Hepatocyte (in vitro differentiated cells): Measurements from ENCODE around the gene CALU. TPM values are rescaled to one million over a fixed set of nuclear protein-coding genes. Genes with fewer than 3 reads are reported as not detected.

ENCODE experiments used
- DNase-seq: peaks from one replicate; pipeline ENCODE4 v3.0.0-alpha.2; 2016; ENCODE audit warnings: low spot score
- H2AFZ ChIP-seq: fragments of 200-600 bp; sonication (generic); 2 replicates; pipeline ENCODE4 v1.6.0; 2016; ENCODE audit warnings: antibody characterized with exemption, mild to moderate bottlenecking
- H3K27ac ChIP-seq: fragments of 200-600 bp; sonication (generic); 2 replicates; pipeline ENCODE4 v1.5.1; 2016; ENCODE audit warnings: mild to moderate bottlenecking
- H3K27me3 ChIP-seq: fragments of 200-600 bp; sonication (generic); 2 replicates; pipeline ENCODE4 v1.6.1; 2016
- H3K36me3 ChIP-seq: fragments of 200-600 bp; sonication (generic); replicated peaks from 2 replicates; pipeline ENCODE4 v1.5.1; 2016; ENCODE audit warnings: low read depth; ENCODE audit not compliant: insufficient read depth
- H3K4me1 ChIP-seq: fragments of 200-600 bp; sonication (generic); 2 replicates; pipeline ENCODE4 v1.5.1; 2016; ENCODE audit warnings: mild to moderate bottlenecking, moderate library complexity; ENCODE audit not compliant: insufficient read depth
- H3K4me2 ChIP-seq: fragments of 200-600 bp; sonication (generic); 2 replicates; pipeline ENCODE4 v1.6.0; 2016
- H3K4me3 ChIP-seq: fragments of 200-600 bp; sonication (generic); 2 replicates; pipeline ENCODE4 v1.5.1; 2016; ENCODE audit warnings: mild to moderate bottlenecking
- H3K79me2 ChIP-seq: fragments of 200-600 bp; sonication (generic); 2 replicates; pipeline ENCODE4 v1.6.0; 2017; ENCODE audit warnings: mild to moderate bottlenecking
- H3K9me2 ChIP-seq: fragments of 200-600 bp; sonication (generic); replicated peaks from 2 replicates; pipeline ENCODE4 v1.6.0; 2017; ENCODE audit warnings: mild to moderate bottlenecking; ENCODE audit not compliant: insufficient read depth
- H3K9me3 ChIP-seq: fragments of 200-600 bp; sonication (generic); 2 replicates; pipeline ENCODE4 v1.5.1; 2016; ENCODE audit warnings: low read depth, mild to moderate bottlenecking
- H4K20me1 ChIP-seq: fragments of 200-600 bp; sonication (generic); 2 replicates; pipeline ENCODE4 v1.6.0; 2016; ENCODE audit warnings: mild to moderate bottlenecking; ENCODE audit not compliant: insufficient read depth, poor library complexity, severe bottlenecking
- CTCF ChIP-seq: fragments of 200-600 bp; sonication (generic); IDR thresholded peaks from 2 replicates; pipeline ENCODE4 v1.5.1; 2016; ENCODE audit warnings: antibody characterized with exemption, mild to moderate bottlenecking; ENCODE audit not compliant: poor library complexity
- EZH2 ChIP-seq: fragments of 200-600 bp; sonication (generic); IDR thresholded peaks from 2 replicates; pipeline ENCODE4 v1.6.1; 2016; ENCODE audit warnings: antibody characterized with exemption, mild to moderate bottlenecking, borderline replicate concordance
- EZH2phosphoT487 ChIP-seq: fragments of 200-600 bp; sonication (generic); IDR thresholded peaks from one replicate; pipeline ENCODE4 v1.6.1; 2018; ENCODE audit warnings: antibody characterized with exemption, mild to moderate bottlenecking, low read depth, moderate library complexity; ENCODE audit not compliant: unreplicated experiment, severe bottlenecking
- WGBS: methylation state at CpG from one replicate; pipeline ENCODE4 v1.1.6; 2016; ENCODE audit warnings: low lambda C conversion rate; ENCODE audit errors: missing lambda C conversion rate; 5-methylcytosine and 5-hydroxymethylcytosine counted together
- polyA plus RNA-seq: library from polyadenylated mRNA; unstranded; fragments of >200 nt; fragmentation: Nextera tagmentation; extraction: Ambion mirVana; gene quantifications from 2 replicates; pipeline ENCODE4 v1.2.1, GENCODE V29; 2016
- total RNA-seq: library from RNA; depleted of rRNA; stranded (reverse); fragments of >200 nt; gene quantifications from 2 replicates; pipeline ENCODE4 v1.2.3, GENCODE V29; 2014

The CALU gene
- total and polyA plus RNA-seq, 2 experiments from 2014 or later = 248 to 291 TPM

- 96% methylated on average over 2 of the region's 2 CpGs for WGBS
- Histone ChIP-seq H3K27ac (no peak overlapping the region), H3K36me3 (no peaks in the 10 kb centered on the region), H3K4me1 (no peaks in the 10 kb centered on the region), H2AFZ (no peak overlapping the region), H4K20me1 (no peaks in the 10 kb centered on the region), H3K9me2 (no peaks in the 10 kb centered on the region), H3K4me3 (no peak overlapping the region), H3K9me3 (no peaks in the 10 kb centered on the region), H3K27me3 (no peaks in the 10 kb centered on the region), H3K4me2 (no peak overlapping the region), H3K79me2 (no peaks in the 10 kb centered on the region)
- TF ChIP-seq CTCF (no peak), EZH2 (no peak), EZH2phosphoT487 (no peak)
- no peak for DNase-seq
Measured at GRCh38 chr7:128801667-128802418, 62.7 kb downstream of the CALU start.

- H3K9me2 ChIP-seq = no peaks in the 10 kb centered on the region
- no peak for TF ChIP-seq EZH2phosphoT487
- TF ChIP-seq EZH2 = no peak
- TF ChIP-seq CTCF = no peak
- H3K4me1 ChIP-seq = no peaks in the 10 kb centered on the region
- 73% methylated on average over 6 of the region's 6 CpGs for WGBS
- no peaks in the 10 kb centered on the region for H4K20me1 ChIP-seq
- H3K79me2 ChIP-seq = no peaks in the 10 kb centered on the region
- no peak overlapping the region for H3K27ac ChIP-seq
- H3K36me3 ChIP-seq = no peaks in the 10 kb centered on the region
- H3K9me3 ChIP-seq = no peaks in the 10 kb centered on the region
- H3K4me2 ChIP-seq = no peak overlapping the region
- H3K4me3 ChIP-seq = no peak overlapping the region
- no peak overlapping the region for H2AFZ ChIP-seq
- H3K27me3 ChIP-seq = no peaks in the 10 kb centered on the region
- DNase-seq = no peak
Measured at GRCh38 chr7:128804484-128804883, 65.3 kb downstream of the CALU start.

- Histone ChIP-seq H3K4me1 (no peaks in the 10 kb centered on the region), H3K9me3 (no peaks in the 10 kb centered on the region), H3K79me2 (no peaks in the 10 kb centered on the region), H3K27ac (no peak overlapping the region), H3K27me3 (no peaks in the 10 kb centered on the region), H3K4me3 (no peak overlapping the region), H3K4me2 (no peak overlapping the region), H3K36me3 (no peaks in the 10 kb centered on the region), H4K20me1 (no peaks in the 10 kb centered on the region), H3K9me2 (no peaks in the 10 kb centered on the region), H2AFZ (no peak overlapping the region)
- WGBS = 95% methylated on average over 5 of the region's 5 CpGs
- TF ChIP-seq EZH2 = no peak
- TF ChIP-seq CTCF = no peak
- TF ChIP-seq EZH2phosphoT487 = no peak
- no peak for DNase-seq
Measured at GRCh38 chr7:128805225-128805624, 66.1 kb downstream of the CALU start.

GRCh38 chr7:128807191-128807590 is 68.0 kb downstream of the CALU start:
- 93% methylated on average over 8 of the region's 8 CpGs for WGBS

More at GRCh38 chr7:128807191-128807590, 68.0 kb downstream of the CALU start:
- TF ChIP-seq EZH2phosphoT487 (no peak), EZH2 (no peak), CTCF (no peak)
- Histone ChIP-seq H3K27ac (no peak overlapping the region), H4K20me1 (no peaks in the 10 kb centered on the region), H3K4me1 (no peaks in the 10 kb centered on the region), H3K4me3 (no peak overlapping the region), H2AFZ (no peak overlapping the region), H3K4me2 (no peak overlapping the region), H3K27me3 (no peaks in the 10 kb centered on the region), H3K9me3 (no peaks in the 10 kb centered on the region), H3K79me2 (no peaks in the 10 kb centered on the region), H3K9me2 (no peaks in the 10 kb centered on the region), H3K36me3 (no peaks in the 10 kb centered on the region)
- DNase-seq = no peak
